ENCODE data around the gene UNCX. TPM values are rescaled to one million over a fixed set of nuclear protein-coding genes. Genes with fewer than 3 reads are reported as not detected.

UNCX gene
- total RNA-seq, 1 donor from 2014 or later, result not detected

GRCh38 chr7:1234881-1235500 lies 2.3 kb downstream of the UNCX start:
- intact Hi-C loops (cut with DNase I), result no loop called here
- H3K27ac ChIP-seq, result no peak overlapping the region
- H3K27me3 ChIP-seq, result peaks cover 87% of the 10 kb centered on the region
- no peak for ATAC-seq
- H3K4me1 ChIP-seq, result peaks cover 5% of the 10 kb centered on the region
- TF ChIP-seq, protein P1, sequence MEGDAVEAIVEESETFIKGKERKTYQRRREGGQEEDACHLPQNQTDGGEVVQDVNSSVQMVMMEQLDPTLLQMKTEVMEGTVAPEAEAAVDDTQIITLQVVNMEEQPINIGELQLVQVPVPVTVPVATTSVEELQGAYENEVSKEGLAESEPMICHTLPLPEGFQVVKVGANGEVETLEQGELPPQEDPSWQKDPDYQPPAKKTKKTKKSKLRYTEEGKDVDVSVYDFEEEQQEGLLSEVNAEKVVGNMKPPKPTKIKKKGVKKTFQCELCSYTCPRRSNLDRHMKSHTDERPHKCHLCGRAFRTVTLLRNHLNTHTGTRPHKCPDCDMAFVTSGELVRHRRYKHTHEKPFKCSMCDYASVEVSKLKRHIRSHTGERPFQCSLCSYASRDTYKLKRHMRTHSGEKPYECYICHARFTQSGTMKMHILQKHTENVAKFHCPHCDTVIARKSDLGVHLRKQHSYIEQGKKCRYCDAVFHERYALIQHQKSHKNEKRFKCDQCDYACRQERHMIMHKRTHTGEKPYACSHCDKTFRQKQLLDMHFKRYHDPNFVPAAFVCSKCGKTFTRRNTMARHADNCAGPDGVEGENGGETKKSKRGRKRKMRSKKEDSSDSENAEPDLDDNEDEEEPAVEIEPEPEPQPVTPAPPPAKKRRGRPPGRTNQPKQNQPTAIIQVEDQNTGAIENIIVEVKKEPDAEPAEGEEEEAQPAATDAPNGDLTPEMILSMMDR (IDR thresholded peaks at IDR 0.05), result no peak
- no peaks in the 10 kb centered on the region for H3K9me3 ChIP-seq
- H3K4me3 ChIP-seq, result no peak overlapping the region
- no peak for DNase-seq
- no peaks in the 10 kb centered on the region for H3K36me3 ChIP-seq

GRCh38 chr7:1235501-1236131 lies 2.9 kb downstream of the UNCX start:
- H3K27me3 ChIP-seq, result peaks cover 88% of the 10 kb centered on the region
- no peaks in the 10 kb centered on the region for H3K9me3 ChIP-seq
- peaks cover 5% of the 10 kb centered on the region for H3K4me1 ChIP-seq
- TF ChIP-seq, protein P1 (IDR thresholded peaks at IDR 0.05), result no peak
- no peak overlapping the region for H3K27ac ChIP-seq
- intact Hi-C loops (cut with DNase I), result no loop called here
- H3K36me3 ChIP-seq, result no peaks in the 10 kb centered on the region
- DNase-seq (no peak), ATAC-seq (no peak)
- H3K4me3 ChIP-seq, result no peak overlapping the region

DNA sequence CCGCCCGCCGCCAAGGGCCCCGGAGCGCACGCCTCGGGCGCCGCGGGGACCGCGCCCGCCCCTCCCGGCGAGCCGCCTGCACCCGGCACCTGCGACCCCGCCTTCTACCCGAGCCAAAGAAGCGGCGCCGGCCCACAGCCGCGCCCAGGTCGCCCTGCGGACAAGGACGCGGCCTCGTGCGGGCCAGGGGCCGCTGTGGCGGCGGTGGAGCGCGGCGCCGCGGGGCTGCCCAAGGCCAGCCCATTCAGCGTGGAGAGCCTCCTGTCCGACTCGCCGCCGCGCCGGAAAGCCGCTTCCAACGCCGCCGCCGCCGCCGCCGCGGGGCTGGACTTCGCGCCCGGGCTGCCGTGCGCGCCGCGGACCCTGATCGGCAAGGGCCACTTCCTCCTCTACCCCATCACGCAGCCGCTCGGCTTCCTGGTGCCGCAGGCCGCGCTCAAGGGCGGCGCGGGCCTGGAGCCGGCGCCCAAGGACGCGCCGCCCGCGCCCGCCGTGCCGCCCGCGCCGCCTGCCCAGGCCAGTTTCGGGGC lies 3.5 kb downstream of the UNCX start:
- TF ChIP-seq, protein P1 (IDR thresholded peaks at IDR 0.05), result no peak
- H3K4me3 ChIP-seq, result no peak overlapping the region
- no peak overlapping the region for H3K27ac ChIP-seq
- intact Hi-C loops (cut with DNase I), result no loop called here
- H3K9me3 ChIP-seq, result no peaks in the 10 kb centered on the region
- no peaks in the 10 kb centered on the region for H3K36me3 ChIP-seq
- ATAC-seq (no peak), DNase-seq (no peak)
- peaks cover 88% of the 10 kb centered on the region for H3K27me3 ChIP-seq
- H3K4me1 ChIP-seq, result peaks cover 5% of the 10 kb centered on the region

DNA sequence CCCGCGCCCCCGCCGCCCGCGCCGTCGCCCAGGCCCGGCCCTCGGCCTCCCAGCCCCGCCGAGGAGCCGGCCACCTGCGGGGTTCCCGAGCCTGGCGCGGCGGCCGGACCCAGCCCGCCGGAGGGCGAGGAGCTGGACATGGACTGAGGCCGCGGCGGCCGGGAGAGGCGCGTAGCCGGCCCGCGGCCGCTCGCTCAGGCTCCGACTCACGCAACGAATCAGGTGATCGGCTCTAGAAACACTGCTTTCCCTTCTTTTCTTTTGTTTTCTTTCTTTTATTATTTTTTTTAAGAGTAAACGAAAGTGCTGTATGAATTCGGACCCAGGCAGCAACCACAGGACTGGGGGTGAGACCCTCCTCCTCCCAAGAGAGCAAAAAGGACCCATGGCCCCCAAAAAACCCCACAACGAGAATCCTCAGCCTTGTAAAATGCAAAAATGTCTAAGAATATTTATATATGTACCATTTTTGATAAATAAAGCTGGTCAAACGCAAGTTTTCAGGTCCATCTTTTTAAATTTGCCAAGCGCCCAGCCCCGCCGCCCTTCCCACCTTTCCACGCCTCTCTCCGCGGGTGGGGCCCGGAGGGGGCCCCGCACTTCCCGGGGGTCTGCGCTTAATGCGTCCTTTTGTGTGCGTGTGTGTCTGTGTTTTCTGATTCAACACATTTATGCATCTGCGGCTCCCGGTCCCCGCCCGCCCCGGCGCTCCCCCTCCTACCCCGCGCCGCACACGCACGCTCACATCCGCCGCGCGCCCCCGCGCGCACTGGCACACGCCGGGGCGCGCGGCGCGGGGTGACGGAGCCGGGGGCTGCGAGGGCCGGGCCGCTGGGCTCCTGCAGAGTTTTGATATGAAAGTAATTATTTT lies 4.4 kb downstream of the UNCX start:
- H3K36me3 ChIP-seq, result no peaks in the 10 kb centered on the region
- H3K27me3 ChIP-seq, result peaks cover 88% of the 10 kb centered on the region
- no peak for DNase-seq
- no peak overlapping the region for H3K27ac ChIP-seq
- H3K4me3 ChIP-seq, result no peak overlapping the region
- TF ChIP-seq, protein P1 (IDR thresholded peaks at IDR 0.05), result no peak
- intact Hi-C loops (cut with DNase I), result no loop called here
- peaks cover 5% of the 10 kb centered on the region for H3K4me1 ChIP-seq
- H3K9me3 ChIP-seq, result no peaks in the 10 kb centered on the region
- ATAC-seq, result no peak

- H3K36me3 ChIP-seq, result no peaks in the 10 kb centered on the region
- TF ChIP-seq, protein P1 (IDR thresholded peaks at IDR 0.05), result no peak
- H3K27me3 ChIP-seq, result peaks cover 90% of the 10 kb centered on the region
- DNase-seq (no peak), ATAC-seq (no peak)
- H3K4me1 ChIP-seq, result peaks cover 5% of the 10 kb centered on the region
- no peaks in the 10 kb centered on the region for H3K9me3 ChIP-seq
- no peak overlapping the region for H3K4me3 ChIP-seq
- intact Hi-C loops (cut with DNase I), result no loop called here
- no peak overlapping the region for H3K27ac ChIP-seq
These were observed 5.1 kb downstream of the UNCX start for GRCh38 chr7:1237704-1238255.

Measured in upper lobe of right lung (tissue), 1 donor.